Measurements from ENCODE around the gene APOA4.

The APOA4 gene

DNA sequence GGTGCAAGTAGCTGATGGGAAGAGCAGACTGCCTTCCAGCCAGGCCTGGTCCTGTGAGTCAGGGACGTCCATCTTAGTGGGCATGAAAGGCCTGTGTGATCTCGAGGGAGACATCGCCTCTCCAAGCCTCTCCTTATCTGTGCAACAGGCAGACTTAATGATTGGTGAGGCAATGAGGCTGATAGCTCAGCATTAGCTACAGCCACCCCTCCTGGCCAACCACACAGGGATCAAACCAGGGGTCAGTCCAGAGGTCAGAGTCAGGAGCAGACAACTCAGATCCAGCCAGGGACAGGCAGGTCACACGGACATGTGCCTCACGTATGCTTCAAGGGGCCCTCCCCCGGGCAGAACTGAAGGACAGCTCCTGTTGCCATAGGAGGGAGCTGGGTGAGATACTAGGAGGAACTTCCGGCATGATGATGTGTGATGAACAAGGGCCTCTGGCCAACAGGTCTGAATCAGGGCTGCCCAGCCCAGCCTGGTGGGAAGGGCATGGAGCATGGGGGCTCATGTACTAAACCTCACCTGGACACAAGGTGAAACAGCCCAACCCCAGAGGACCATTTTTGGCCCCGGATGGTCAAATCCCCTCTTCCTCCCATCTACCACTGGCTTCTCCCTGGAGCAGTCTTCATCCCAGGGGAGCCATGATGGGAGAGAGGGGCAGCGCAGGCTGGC lies 3.8 kb upstream of the APOA4 start:
- Histone ChIP-seq H3K4ac (ENCODE audit: low read length) (no peak overlapping the region), H3K27ac (replicated peaks; ENCODE audit: low read length) (no peak overlapping the region), H4K91ac (ENCODE audit: low read depth, low read length, poor library complexity) (no peak overlapping the region), H3K4me1 (ENCODE audit: control insufficient read depth in 2 of 2, insufficient read depth in 1 of 2, low read depth in 1 of 2, low read length in 2 of 2) (peaks cover 5 to 9% of the 10 kb centered on the region in 2 donors), H3K36me3 (replicated peaks in 1 of 2; ENCODE audit: control insufficient read depth in 2 of 2, insufficient read depth in 2 of 2, low read length in 2 of 2) (no peaks in the 10 kb centered on the region), H2BK15ac (ENCODE audit: low read length) (no peak overlapping the region), H4K8ac (ENCODE audit: low read depth, low read length) (no peak overlapping the region), H3K79me1 (ENCODE audit: low read depth, low read length) (no peaks in the 10 kb centered on the region), H2AK5ac (ENCODE audit: low read depth, low read length) (peak overlapping the region; percentile 20), H3K14ac (ENCODE audit: low read length) (peak overlapping the region; percentile 38), H3K18ac (ENCODE audit: low read length) (no peak overlapping the region), H2AFZ (ENCODE audit: low read length) (peak overlapping the region; percentile 35), H2BK5ac (ENCODE audit: low read length) (peak overlapping the region; percentile 3), H2BK12ac (ENCODE audit: low read length) (no peak overlapping the region), H3K27me3 (ENCODE audit: control insufficient read depth in 3 of 3, insufficient read depth in 3 of 3, low read depth in 1 of 3, low read length in 3 of 3) (peaks cover 0 to 5% (median 1%) of the 10 kb centered on the region in 3 experiments), H3K4me2 (ENCODE audit: insufficient read depth, low read length, poor library complexity, severe bottlenecking) (no peak overlapping the region), H3K4me3 (ENCODE audit: low read length in 2 of 2) (no peak overlapping the region), H3K23ac (ENCODE audit: low read depth, low read length, poor library complexity) (peak overlapping the region; percentile 68), H3K9me3 (replicated peaks in 1 of 2; ENCODE audit: control insufficient read depth in 2 of 2, insufficient read depth in 1 of 2, low read depth in 1 of 2, low read length in 2 of 2) (no peaks in the 10 kb centered on the region), H2BK120ac (ENCODE audit: low read depth, low read length) (no peak overlapping the region), H3K9ac (ENCODE audit: low read depth, low read length, poor library complexity) (no peak overlapping the region)
- WGBS, 2 donors (ENCODE audit: extremely low coverage in 2 of 2, insufficient read length in 2 of 2, insufficient replicate concordance in 1 of 2): no CpG with 5 or more reads among the region's 9 CpGs
- no peak for DNase-seq (ENCODE audit: low spot score)

DNA sequence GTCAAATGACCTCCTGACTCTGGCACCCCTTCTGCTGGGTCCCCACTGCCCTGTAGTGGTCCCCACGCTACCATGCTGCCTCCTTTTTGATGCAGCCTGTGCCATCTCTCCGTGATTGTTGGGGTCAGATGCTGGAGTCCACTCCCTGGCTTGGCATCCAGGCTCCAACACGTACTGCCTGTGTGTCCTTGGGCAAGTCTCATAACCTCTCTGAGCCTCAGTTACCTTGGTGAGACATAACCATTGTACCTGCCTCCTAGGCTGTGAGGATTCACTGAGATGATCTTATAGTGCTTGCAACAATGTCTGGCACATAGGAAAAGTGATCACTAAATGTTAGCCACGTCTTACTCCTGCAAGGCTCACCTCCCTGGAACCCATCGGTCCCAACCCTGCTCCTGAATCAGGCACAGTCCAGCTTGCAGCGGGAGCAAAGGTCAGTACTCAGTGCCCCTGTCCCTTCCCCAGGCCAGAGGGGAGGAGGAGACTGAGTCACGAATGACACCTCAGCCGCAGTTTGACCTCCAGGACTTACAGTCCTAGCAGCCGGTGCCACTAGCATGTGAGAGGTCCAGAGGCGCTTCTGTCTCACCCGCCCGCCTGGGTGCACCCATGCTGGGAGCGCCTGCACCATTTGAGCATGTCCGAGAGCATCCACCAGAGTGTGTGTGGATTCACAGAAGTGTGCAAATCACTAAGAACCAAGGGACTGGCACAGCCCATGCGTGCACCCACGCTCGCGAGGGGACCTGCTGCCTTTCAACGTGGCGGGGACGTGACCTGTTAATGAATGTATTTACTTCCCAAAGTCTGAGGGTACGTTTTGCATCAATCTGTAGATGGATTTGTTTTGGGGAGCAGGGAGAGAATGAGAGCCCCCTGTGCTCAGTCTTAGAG lies 3.0 kb upstream of the APOA4 start:
- Histone ChIP-seq H3K23ac (ENCODE audit: low read depth, low read length, poor library complexity) (peak overlapping the region; percentile 68), H2BK5ac (ENCODE audit: low read length) (peak overlapping the region; percentile 3), H3K14ac (ENCODE audit: low read length) (peak overlapping the region; percentile 75), H3K36me3 (replicated peaks in 1 of 2; ENCODE audit: control insufficient read depth in 2 of 2, insufficient read depth in 2 of 2, low read length in 2 of 2) (no peaks in the 10 kb centered on the region), H2BK15ac (ENCODE audit: low read length) (peak overlapping the region; percentile 78), H3K79me1 (ENCODE audit: low read depth, low read length) (no peaks in the 10 kb centered on the region), H3K9ac (ENCODE audit: low read depth, low read length, poor library complexity) (no peak overlapping the region), H2BK120ac (ENCODE audit: low read depth, low read length) (no peak overlapping the region), H2AK5ac (ENCODE audit: low read depth, low read length) (no peak overlapping the region), H2AFZ (ENCODE audit: low read length) (no peak overlapping the region), H3K4me1 (ENCODE audit: control insufficient read depth in 2 of 2, insufficient read depth in 1 of 2, low read depth in 1 of 2, low read length in 2 of 2) (peaks cover 5 to 9% of the 10 kb centered on the region in 2 donors), H3K4me3 (ENCODE audit: low read length in 2 of 2) (peak overlapping the region in 1 of 2 donors; percentile 25), H4K91ac (ENCODE audit: low read depth, low read length, poor library complexity) (no peak overlapping the region), H3K18ac (ENCODE audit: low read length) (peak overlapping the region; percentile 28), H3K4me2 (ENCODE audit: insufficient read depth, low read length, poor library complexity, severe bottlenecking) (no peak overlapping the region), H3K4ac (ENCODE audit: low read length) (no peak overlapping the region), H3K9me3 (replicated peaks in 1 of 2; ENCODE audit: control insufficient read depth in 2 of 2, insufficient read depth in 1 of 2, low read depth in 1 of 2, low read length in 2 of 2) (no peaks in the 10 kb centered on the region), H3K27ac (replicated peaks; ENCODE audit: low read length) (no peak overlapping the region), H4K8ac (ENCODE audit: low read depth, low read length) (no peak overlapping the region), H2BK12ac (ENCODE audit: low read length) (no peak overlapping the region), H3K27me3 (ENCODE audit: control insufficient read depth in 3 of 3, insufficient read depth in 3 of 3, low read depth in 1 of 3, low read length in 3 of 3) (peaks cover 0 to 8% (median 1%) of the 10 kb centered on the region in 3 experiments)
- no peak for DNase-seq (ENCODE audit: low spot score)
- no CpG with 5 or more reads among the region's 22 CpGs for WGBS, 2 donors (ENCODE audit: extremely low coverage in 2 of 2, insufficient read length in 2 of 2, insufficient replicate concordance in 1 of 2)

DNA sequence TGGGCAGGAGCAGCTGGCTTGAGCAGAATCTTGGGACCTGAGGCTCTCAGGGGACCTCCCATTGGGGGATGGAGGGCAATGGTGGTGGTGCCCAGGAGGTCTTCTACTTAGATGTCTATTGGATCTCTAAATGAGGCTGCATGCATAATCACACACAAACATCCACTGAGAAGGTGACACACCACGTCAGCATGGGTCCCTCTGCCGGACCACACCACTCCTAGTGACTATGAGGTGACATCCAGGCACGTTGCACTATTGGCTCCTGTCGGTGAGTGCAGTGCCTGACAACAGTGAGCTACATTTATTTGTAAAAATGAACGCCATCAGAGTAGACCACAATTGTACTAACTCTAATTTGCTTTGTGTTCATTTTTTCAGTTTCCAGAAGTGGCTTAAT lies 2.3 kb upstream of the APOA4 start:
- H3K27me3 ChIP-seq (ENCODE audit: control insufficient read depth in 3 of 3, insufficient read depth in 3 of 3, low read depth in 1 of 3, low read length in 3 of 3): peaks cover 0 to 8% (median 1%) of the 10 kb centered on the region in 3 experiments
- DNase-seq (ENCODE audit: low spot score): no peak
- peak overlapping the region; percentile 28 for H3K18ac ChIP-seq (ENCODE audit: low read length)
- H4K8ac ChIP-seq (ENCODE audit: low read depth, low read length): no peak overlapping the region
- H3K4me3 ChIP-seq (ENCODE audit: low read length in 2 of 2): no peak overlapping the region
- H3K4me2 ChIP-seq (ENCODE audit: insufficient read depth, low read length, poor library complexity, severe bottlenecking): no peak overlapping the region
- no peak overlapping the region for H2AK5ac ChIP-seq (ENCODE audit: low read depth, low read length)
- H3K79me1 ChIP-seq (ENCODE audit: low read depth, low read length): no peaks in the 10 kb centered on the region
- H3K9me3 ChIP-seq (replicated peaks in 1 of 2; ENCODE audit: control insufficient read depth in 2 of 2, insufficient read depth in 1 of 2, low read depth in 1 of 2, low read length in 2 of 2): no peaks in the 10 kb centered on the region
- no CpG with 5 or more reads among the region's 5 CpGs for WGBS, 2 donors (ENCODE audit: extremely low coverage in 2 of 2, insufficient read length in 2 of 2, insufficient replicate concordance in 1 of 2)
- no peak overlapping the region for H2BK120ac ChIP-seq (ENCODE audit: low read depth, low read length)
- H3K27ac ChIP-seq (replicated peaks; ENCODE audit: low read length): no peak overlapping the region
- H3K14ac ChIP-seq (ENCODE audit: low read length): no peak overlapping the region
- no peak overlapping the region for H2BK12ac ChIP-seq (ENCODE audit: low read length)
- no peaks in the 10 kb centered on the region for H3K36me3 ChIP-seq (replicated peaks in 1 of 2; ENCODE audit: control insufficient read depth in 2 of 2, insufficient read depth in 2 of 2, low read length in 2 of 2)
- no peak overlapping the region for H3K23ac ChIP-seq (ENCODE audit: low read depth, low read length, poor library complexity)
- peaks cover 5 to 9% of the 10 kb centered on the region in 2 donors for H3K4me1 ChIP-seq (ENCODE audit: control insufficient read depth in 2 of 2, insufficient read depth in 1 of 2, low read depth in 1 of 2, low read length in 2 of 2)
- H2BK5ac ChIP-seq (ENCODE audit: low read length): no peak overlapping the region
- no peak overlapping the region for H3K9ac ChIP-seq (ENCODE audit: low read depth, low read length, poor library complexity)
- H4K91ac ChIP-seq (ENCODE audit: low read depth, low read length, poor library complexity): no peak overlapping the region
- no peak overlapping the region for H2AFZ ChIP-seq (ENCODE audit: low read length)
- H3K4ac ChIP-seq (ENCODE audit: low read length): no peak overlapping the region
- H2BK15ac ChIP-seq (ENCODE audit: low read length): peak overlapping the region; percentile 78

DNA sequence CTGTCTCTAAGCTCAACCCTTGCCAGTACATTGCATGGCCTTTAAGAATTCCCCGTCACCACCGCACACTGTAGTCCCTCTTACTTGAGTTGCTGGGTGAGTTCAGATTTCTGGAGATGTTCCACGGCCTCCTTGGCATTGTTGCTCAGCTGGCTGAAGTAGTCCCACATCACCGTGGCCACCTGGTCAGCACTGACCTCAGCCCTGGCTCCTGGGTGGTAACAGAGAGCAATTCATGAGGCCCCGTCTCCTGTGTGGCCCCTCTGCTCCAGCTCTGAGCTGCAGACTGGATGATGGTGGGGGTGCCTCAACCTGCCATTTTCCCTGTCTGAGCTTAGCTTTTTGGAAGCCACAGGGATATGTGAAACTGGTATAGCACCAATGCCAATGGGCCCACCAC lies 529 bp downstream of the APOA4 start:
- Histone ChIP-seq H4K91ac (ENCODE audit: low read depth, low read length, poor library complexity) (no peak overlapping the region), H3K14ac (ENCODE audit: low read length) (no peak overlapping the region), H3K36me3 (replicated peaks in 1 of 2; ENCODE audit: control insufficient read depth in 2 of 2, insufficient read depth in 2 of 2, low read length in 2 of 2) (no peaks in the 10 kb centered on the region), H3K9ac (ENCODE audit: low read depth, low read length, poor library complexity) (peak overlapping the region; percentile 9), H3K4me1 (ENCODE audit: control insufficient read depth in 2 of 2, insufficient read depth in 1 of 2, low read depth in 1 of 2, low read length in 2 of 2) (peaks cover 0 to 4% of the 10 kb centered on the region in 2 donors), H4K8ac (ENCODE audit: low read depth, low read length) (no peak overlapping the region), H3K27me3 (ENCODE audit: control insufficient read depth in 3 of 3, insufficient read depth in 3 of 3, low read depth in 1 of 3, low read length in 3 of 3) (peaks cover 0 to 8% (median 1%) of the 10 kb centered on the region in 3 experiments), H3K4ac (ENCODE audit: low read length) (no peak overlapping the region), H3K4me2 (ENCODE audit: insufficient read depth, low read length, poor library complexity, severe bottlenecking) (no peak overlapping the region), H2BK5ac (ENCODE audit: low read length) (no peak overlapping the region), H2BK12ac (ENCODE audit: low read length) (no peak overlapping the region), H2AFZ (ENCODE audit: low read length) (no peak overlapping the region), H3K4me3 (ENCODE audit: low read length in 2 of 2) (no peak overlapping the region), H2BK15ac (ENCODE audit: low read length) (no peak overlapping the region), H3K9me3 (replicated peaks in 1 of 2; ENCODE audit: control insufficient read depth in 2 of 2, insufficient read depth in 1 of 2, low read depth in 1 of 2, low read length in 2 of 2) (peaks cover 0 to 2% of the 10 kb centered on the region in 2 donors), H3K27ac (replicated peaks; ENCODE audit: low read length) (no peak overlapping the region), H3K18ac (ENCODE audit: low read length) (no peak overlapping the region), H3K79me1 (ENCODE audit: low read depth, low read length) (no peaks in the 10 kb centered on the region), H3K23ac (ENCODE audit: low read depth, low read length, poor library complexity) (no peak overlapping the region), H2AK5ac (ENCODE audit: low read depth, low read length) (no peak overlapping the region), H2BK120ac (ENCODE audit: low read depth, low read length) (no peak overlapping the region)
- no CpG with 5 or more reads among the region's 5 CpGs for WGBS, 2 donors (ENCODE audit: extremely low coverage in 2 of 2, insufficient read length in 2 of 2, insufficient replicate concordance in 1 of 2)
- no peak for DNase-seq (ENCODE audit: low spot score)

Data from neuronal stem cell (in vitro differentiated cells).